CD4-positive, alpha-beta memory T cell (primary cell): Measurements from ENCODE around the gene RCOR2. TPM values are rescaled to one million over a fixed set of nuclear protein-coding genes. Genes with fewer than 3 reads are reported as not detected.

ENCODE experiments used
- CTCF ChIA-PET: fragments of 350-600 bp; sonication (Branson Sonifier 250); formaldehyde crosslinking; loops from one replicate; lab custom pipeline; 2021; ENCODE audit warnings: inconsistent platforms; ENCODE audit not compliant: partially characterized antibody; lab: Charles Lee
- POLR2A ChIA-PET: fragments of 350-600 bp; sonication (Branson Sonifier 250); formaldehyde crosslinking; loops from one replicate; lab custom pipeline; 2021; ENCODE audit not compliant: partially characterized antibody; lab: Charles Lee
- DNase-seq, 5 donors: peaks; one replicate each; pipeline versions ENCODE4 v3.0.0 to v3.0.0-alpha.2; 2020 to 2022; ENCODE audit warnings: mixed read lengths in 1 of 5
- H3K27ac ChIP-seq: one replicate; pipeline ENCODE4 v1.7.0; 2013; ENCODE audit warnings: low read depth, low read length
- H3K27me3 ChIP-seq: 2 replicates; pipeline ENCODE4 v1.7.0; 2013; ENCODE audit warnings: mild to moderate bottlenecking, low read length, moderate library complexity; ENCODE audit not compliant: insufficient read depth
- H3K36me3 ChIP-seq: 2 replicates; pipeline ENCODE4 v1.7.0; 2013; ENCODE audit warnings: mild to moderate bottlenecking, low read length, moderate library complexity; ENCODE audit not compliant: insufficient read depth
- H3K4me1 ChIP-seq: 2 replicates; pipeline ENCODE4 v1.7.0; 2013; ENCODE audit warnings: mild to moderate bottlenecking, low read length, moderate library complexity; ENCODE audit not compliant: insufficient read depth
- H3K4me3 ChIP-seq, 2 donors: one replicate each; pipeline ENCODE4 v1.7.0; 2013; ENCODE audit warnings: low read length in 2 of 2, mild to moderate bottlenecking in 1 of 2
- H3K9me3 ChIP-seq, 2 donors: one replicate each; pipeline ENCODE4 v1.7.0; 2013; ENCODE audit warnings: low read length in 2 of 2, control low read depth in 1 of 2; ENCODE audit not compliant: control insufficient read depth in 1 of 2
- H3K27ac Mint-ChIP-seq, 7 donors: one replicate each; pipeline ENCODE4 v1.8.0; 2020 to 2021; ENCODE audit warnings: mixed read lengths in 7 of 7, mild to moderate bottlenecking in 6 of 7, inconsistent platforms in 3 of 7, moderate library complexity in 3 of 7
- H3K27me3 Mint-ChIP-seq, 2 donors: one replicate each; pipeline ENCODE4 v1.8.0; 2020 to 2021; ENCODE audit warnings: mixed read lengths in 2 of 2
- H3K36me3 Mint-ChIP-seq, 2 donors: one replicate each; pipeline ENCODE4 v1.8.0; 2020 to 2021; ENCODE audit warnings: mixed read lengths in 2 of 2, inconsistent platforms in 1 of 2, mild to moderate bottlenecking in 1 of 2
- H3K4me1 Mint-ChIP-seq, 4 donors: one replicate each; pipeline ENCODE4 v1.8.0; 2020 to 2021; ENCODE audit warnings: mixed read lengths in 4 of 4, mild to moderate bottlenecking in 1 of 4
- H3K4me3 Mint-ChIP-seq, 8 donors: one replicate each; pipeline ENCODE4 v1.8.0; 2020 to 2021; ENCODE audit warnings: mixed read lengths in 8 of 8, mild to moderate bottlenecking in 7 of 8, moderate library complexity in 6 of 8, inconsistent platforms in 3 of 8
- H3K9me3 Mint-ChIP-seq, 8 donors: one replicate each; pipeline ENCODE4 v1.8.0; 2020 to 2021; ENCODE audit warnings: mixed read lengths in 8 of 8, mild to moderate bottlenecking in 5 of 8, inconsistent platforms in 3 of 8, moderate library complexity in 1 of 8
- intact Hi-C: fragments of 100-400 bp; cut with micrococcal nuclease; formaldehyde crosslinking; loops from one replicate; pipeline ENCODE4 v1.15.1; 2023
- polyA plus RNA-seq, 2 donors: library from polyadenylated mRNA; unstranded; fragments of 300-500 nt; fragmentation: Illumina TruSeq; gene quantifications; one replicate each; pipeline ENCODE4 v1.2.3, GENCODE V29; 2021
- total RNA-seq, 2 experiments: library from RNA; stranded (reverse); gene quantifications; one replicate each; pipeline ENCODE4 v1.2.3, GENCODE V29; 2021

RCOR2 gene
- total and polyA plus RNA-seq, 4 experiments from 2014 or later = not detected

GRCh38 chr11:63939397-63939891 lies 22.5 kb upstream of the RCOR2 start:
- DNase-seq = no peak
- intact Hi-C loops = loop anchor here (2.0 kb wide), 2 partner anchors 23 to 35 kb away; partner anchors contain the start of genes COX8A and RCOR2
- H3K4me3 ChIP-seq = peak overlapping the region; percentile 54 to 62
- ChIA-PET POLR2A (interaction anchor here (1.0 to 1.8 kb wide), 5 partner anchors 11 to 101 kb away, joined by 3 to 10 read pairs (median 4); partner anchors contain the start of genes COX8A, MARK2, OTUB1 and RCOR2), CTCF (interaction anchor here (0.6 to 3.2 kb wide), 2 partner anchors 49 to 102 kb away, joined by 3 to 25 read pairs; partner anchors contain the start of gene MARK2)
- H3K9me3 Mint-ChIP-seq = peaks cover 0 to 3% (median 0%) of the 10 kb centered on the region in 8 donors
- H3K27me3 Mint-ChIP-seq = no peaks in the 10 kb centered on the region
- H3K27ac Mint-ChIP-seq = peak overlapping the region; percentile 85 to 97 (median 88)
- no peaks in the 10 kb centered on the region for H3K9me3 ChIP-seq
- peak overlapping the region; percentile 64 for H3K27ac ChIP-seq
- H3K4me1 ChIP-seq = peaks cover 22% of the 10 kb centered on the region
- H3K4me1 Mint-ChIP-seq = peaks cover 19 to 27% (median 23%) of the 10 kb centered on the region in 4 donors
- H3K27me3 ChIP-seq = no peaks in the 10 kb centered on the region
- no peaks in the 10 kb centered on the region for H3K36me3 ChIP-seq
- peaks cover 0 to 6% of the 10 kb centered on the region in 2 donors for H3K36me3 Mint-ChIP-seq
- peak overlapping the region; percentile 90 to 97 (median 94) for H3K4me3 Mint-ChIP-seq

GRCh38 chr11:63938479-63939396 lies 21.8 kb upstream of the RCOR2 start, which contains the start of gene NAA40:
TSS of gene NAA40 (plus strand) at chr11:63939002. CDS start at chr11:63939097, 95 bp downstream.
- Mint-ChIP-seq H3K4me1 (peaks cover 17 to 27% (median 20%) of the 10 kb centered on the region in 4 donors), H3K36me3 (peaks cover 0 to 2% of the 10 kb centered on the region in 2 donors), H3K27me3 (no peaks in the 10 kb centered on the region), H3K4me3 (peak within 1 kb of the TSS; percentile 90 to 98 (median 94)), H3K9me3 (peaks cover 0 to 3% (median 0%) of the 10 kb centered on the region in 8 donors), H3K27ac (peak within 1 kb of the TSS; percentile 88 to 98 (median 90))
- peak within 1 kb of the TSS; percentile 62 to 81 for H3K4me3 ChIP-seq
- peak; percentile 89 to 92 (median 90) for DNase-seq
- peak within 1 kb of the TSS; percentile 64 for H3K27ac ChIP-seq
- no peaks in the 10 kb centered on the region for H3K9me3 ChIP-seq
- POLR2A ChIA-PET = interaction anchor here (1.0 to 1.8 kb wide), 5 partner anchors 12 to 100 kb away, joined by 3 to 10 read pairs (median 4); partner anchors contain the start of genes COX8A, MARK2, OTUB1 and RCOR2
- CTCF ChIA-PET = interaction anchor here (0.6 to 3.2 kb wide), 2 partner anchors 49 to 101 kb away, joined by 3 to 25 read pairs; partner anchors contain the start of gene MARK2
- intact Hi-C loops = loop anchor here (1.0 to 2.0 kb wide), 5 partner anchors 22 to 100 kb away; partner anchors contain the start of genes COX8A, OTUB1 and RCOR2
- no peaks in the 10 kb centered on the region for H3K27me3 ChIP-seq
- H3K36me3 ChIP-seq = no peaks in the 10 kb centered on the region
- H3K4me1 ChIP-seq = peaks cover 22% of the 10 kb centered on the region

- peak overlapping the region; percentile 62 to 81 for H3K4me3 ChIP-seq
- Mint-ChIP-seq H3K36me3 (peaks cover 0 to 2% of the 10 kb centered on the region in 2 donors), H3K9me3 (peaks cover 0 to 3% (median 0%) of the 10 kb centered on the region in 8 donors), H3K27ac (peak overlapping the region; percentile 74 to 98 (median 88)), H3K4me1 (peaks cover 17 to 27% (median 20%) of the 10 kb centered on the region in 4 donors), H3K4me3 (peak overlapping the region; percentile 88 to 98 (median 92)), H3K27me3 (no peaks in the 10 kb centered on the region)
- no peaks in the 10 kb centered on the region for H3K36me3 ChIP-seq
- H3K27me3 ChIP-seq = no peaks in the 10 kb centered on the region
- H3K9me3 ChIP-seq = no peaks in the 10 kb centered on the region
- ChIA-PET CTCF (interaction anchor here (3.2 kb wide), 1 partner anchor 101 kb away, joined by 25 read pairs; the partner anchor contains the start of gene MARK2), POLR2A (interaction anchor here (0.7 to 1.8 kb wide), 4 partner anchors 13 to 105 kb away, joined by 3 to 10 read pairs (median 4); partner anchors contain the start of genes MARK2 and RCOR2)
- peak overlapping the region; percentile 48 for H3K27ac ChIP-seq
- DNase-seq = no peak
- peaks cover 22% of the 10 kb centered on the region for H3K4me1 ChIP-seq
- intact Hi-C loops = loop anchor here (1.0 to 2.0 kb wide), 5 partner anchors 21 to 100 kb away; partner anchors contain the start of genes COX8A, OTUB1 and RCOR2
These were observed 20.9 kb upstream of the RCOR2 start for GRCh38 chr11:63937713-63938478.

GRCh38 chr11:63933459-63933858 lies 16.5 kb upstream of the RCOR2 start:
- H3K4me1 ChIP-seq = peaks cover 8% of the 10 kb centered on the region
- intact Hi-C loops = no loop called here
- CTCF ChIA-PET = interaction anchor here (0.6 to 3.6 kb wide), 4 partner anchors 12 to 100 kb away, joined by 3 to 14 read pairs (median 4); no protein-coding TSS in a partner anchor
- H3K27me3 Mint-ChIP-seq = no peaks in the 10 kb centered on the region
- H3K4me3 ChIP-seq = no peak overlapping the region
- no peaks in the 10 kb centered on the region for H3K36me3 ChIP-seq
- H3K9me3 ChIP-seq = no peaks in the 10 kb centered on the region
- H3K9me3 Mint-ChIP-seq = peaks cover 0 to 2% (median 0%) of the 10 kb centered on the region in 8 donors
- no peak overlapping the region for H3K27ac ChIP-seq
- no peak overlapping the region for H3K4me3 Mint-ChIP-seq
- no peaks in the 10 kb centered on the region for H3K27me3 ChIP-seq
- peaks cover 3 to 10% (median 7%) of the 10 kb centered on the region in 4 donors for H3K4me1 Mint-ChIP-seq
- H3K36me3 Mint-ChIP-seq = peaks cover 0 to 2% of the 10 kb centered on the region in 2 donors
- POLR2A ChIA-PET = no interaction called here
- no peak for DNase-seq
- no peak overlapping the region for H3K27ac Mint-ChIP-seq

DNA sequence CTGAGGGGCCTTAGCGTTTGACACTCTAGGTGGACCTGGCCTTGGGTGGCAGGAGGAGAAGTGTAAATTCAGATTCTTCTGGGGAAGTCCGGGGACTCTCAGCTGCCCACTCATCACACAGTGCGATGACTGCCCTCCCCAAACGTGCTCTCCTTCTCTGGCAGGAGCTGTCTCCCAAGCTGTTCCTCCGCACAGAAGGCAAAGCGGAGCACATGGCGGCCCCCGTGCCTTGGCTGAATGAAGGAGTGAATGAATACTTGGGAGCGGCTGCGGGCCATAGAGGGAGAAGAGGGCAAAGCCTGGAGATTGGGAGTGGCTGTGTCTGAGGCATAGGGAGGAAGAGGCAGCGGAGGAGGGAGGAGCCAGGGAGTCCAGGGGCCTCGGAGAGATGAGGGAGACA lies 14.9 kb upstream of the RCOR2 start:
- Histone ChIP-seq H3K4me3 (no peak overlapping the region), H3K4me1 (no peaks in the 10 kb centered on the region), H3K9me3 (no peaks in the 10 kb centered on the region), H3K27me3 (no peaks in the 10 kb centered on the region), H3K36me3 (no peaks in the 10 kb centered on the region), H3K27ac (no peak overlapping the region)
- H3K36me3 Mint-ChIP-seq = no peaks in the 10 kb centered on the region
- no peak for DNase-seq
- ChIA-PET POLR2A (interaction anchor here (1.0 kb wide), 1 partner anchor 11 kb away, joined by 5 read pairs; no protein-coding TSS in a partner anchor), CTCF (interaction anchor here (1.3 kb wide), 1 partner anchor 65 kb away, joined by 3 read pairs; no protein-coding TSS in a partner anchor)
- intact Hi-C loops = no loop called here
- H3K4me1 Mint-ChIP-seq = peaks cover 0 to 2% (median 0%) of the 10 kb centered on the region in 4 donors
- no peak overlapping the region for H3K4me3 Mint-ChIP-seq
- peak overlapping the region in 1 of 7 donors; percentile 16 for H3K27ac Mint-ChIP-seq
- H3K27me3 Mint-ChIP-seq = no peaks in the 10 kb centered on the region
- no peaks in the 10 kb centered on the region for H3K9me3 Mint-ChIP-seq

GRCh38 chr11:63931045-63931444 lies 14.1 kb upstream of the RCOR2 start:
- peak overlapping the region in 1 of 7 donors; percentile 77 for H3K27ac Mint-ChIP-seq
- DNase-seq = no peak
- H3K4me3 Mint-ChIP-seq = no peak overlapping the region
- intact Hi-C loops = no loop called here
- H3K27me3 Mint-ChIP-seq = peaks cover 0 to 2% of the 10 kb centered on the region in 2 donors
- POLR2A ChIA-PET = interaction anchor here (1.0 kb wide), 1 partner anchor 10 kb away, joined by 5 read pairs; no protein-coding TSS in a partner anchor
- CTCF ChIA-PET = interaction anchor here (1.3 kb wide), 1 partner anchor 64 kb away, joined by 3 read pairs; no protein-coding TSS in a partner anchor
- no peak overlapping the region for H3K27ac ChIP-seq
- H3K36me3 ChIP-seq = no peaks in the 10 kb centered on the region
- no peaks in the 10 kb centered on the region for H3K9me3 Mint-ChIP-seq
- no peak overlapping the region for H3K4me3 ChIP-seq
- no peaks in the 10 kb centered on the region for H3K27me3 ChIP-seq
- peaks cover 0 to 2% (median 0%) of the 10 kb centered on the region in 4 donors for H3K4me1 Mint-ChIP-seq
- H3K36me3 Mint-ChIP-seq = no peaks in the 10 kb centered on the region
- H3K4me1 ChIP-seq = no peaks in the 10 kb centered on the region
- no peaks in the 10 kb centered on the region for H3K9me3 ChIP-seq
